Gastrocnemius medialis (tissue), 4 donors: ENCODE measurements around the gene SPAG4.

ENCODE experiments used
- POLR2A ChIP-seq, 2 donors: fragments of 450-650 bp; IDR thresholded peaks; one replicate each; pipeline ENCODE4 v1.6.1; 2017; ENCODE audit warnings: antibody characterized with exemption in 2 of 2, mild to moderate bottlenecking in 2 of 2, moderate library complexity in 2 of 2
- TF ChIP-seq, protein P1 (sequence below), 5 experiments: fragments of 450-650 bp in 3 of 5; fragments of 200-600 bp in 2 of 5; sonication (generic) in 2 of 5; IDR thresholded peaks in 4 of 5; conservative IDR thresholded peaks in 1 of 5; 1 replicate in 4 of 5; 2 replicates in 1 of 5; pipeline ENCODE4 v1.5.1; 2016 to 2019; ENCODE audit warnings: antibody characterized with exemption in 5 of 5, mild to moderate bottlenecking in 3 of 5, moderate library complexity in 3 of 5

- TF ChIP-seq, protein P1, sequence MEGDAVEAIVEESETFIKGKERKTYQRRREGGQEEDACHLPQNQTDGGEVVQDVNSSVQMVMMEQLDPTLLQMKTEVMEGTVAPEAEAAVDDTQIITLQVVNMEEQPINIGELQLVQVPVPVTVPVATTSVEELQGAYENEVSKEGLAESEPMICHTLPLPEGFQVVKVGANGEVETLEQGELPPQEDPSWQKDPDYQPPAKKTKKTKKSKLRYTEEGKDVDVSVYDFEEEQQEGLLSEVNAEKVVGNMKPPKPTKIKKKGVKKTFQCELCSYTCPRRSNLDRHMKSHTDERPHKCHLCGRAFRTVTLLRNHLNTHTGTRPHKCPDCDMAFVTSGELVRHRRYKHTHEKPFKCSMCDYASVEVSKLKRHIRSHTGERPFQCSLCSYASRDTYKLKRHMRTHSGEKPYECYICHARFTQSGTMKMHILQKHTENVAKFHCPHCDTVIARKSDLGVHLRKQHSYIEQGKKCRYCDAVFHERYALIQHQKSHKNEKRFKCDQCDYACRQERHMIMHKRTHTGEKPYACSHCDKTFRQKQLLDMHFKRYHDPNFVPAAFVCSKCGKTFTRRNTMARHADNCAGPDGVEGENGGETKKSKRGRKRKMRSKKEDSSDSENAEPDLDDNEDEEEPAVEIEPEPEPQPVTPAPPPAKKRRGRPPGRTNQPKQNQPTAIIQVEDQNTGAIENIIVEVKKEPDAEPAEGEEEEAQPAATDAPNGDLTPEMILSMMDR (IDR thresholded peaks at IDR 0.05 in 4 of 5, conservative IDR thresholded peaks at IDR 0.05 in 1 of 5), result peak in 4 of 5 experiments; percentile 39 to 68 (median 52)
- no peak for TF ChIP-seq POLR2A (IDR thresholded peaks at IDR 0.05)
Measured at GRCh38 chr20:35600993-35601973, 14.3 kb upstream of the SPAG4 start.
